A549 (cell line): Measurements from ENCODE around the gene GJA10. TPM values are rescaled to one million over a fixed set of nuclear protein-coding genes. Genes with fewer than 3 reads are reported as not detected.
"Not testable (repeated sequence)": the region's sequence is repeated elsewhere in the genome, so short reads cannot be mapped to it uniquely, and the experiment has no call there.

ENCODE experiments used
- ATAC-seq, 2 experiments: fragments of 200-7000 bp in 1 of 2; fragments of >200 bp in 1 of 2; cut with Nextera tagmentation in 1 of 2; cut with Tn5 transposase in 1 of 2; 3 replicates each; pipeline versions ENCODE4 v1.8.0 to v1.9.1; 2018 to 2020; ENCODE audit warnings: mild to moderate bottlenecking in 1 of 2, moderate library complexity in 1 of 2
- CTCF ChIA-PET: fragments of 300-600 bp; sonication (Branson Sonifier 250); formaldehyde crosslinking; extraction: SDS; loops from one replicate; lab custom pipeline; 2021; ENCODE audit warnings: antibody characterized with exemption, inconsistent platforms; lab: Yijun Ruan, JAX
- POLR2A ChIA-PET: fragments of 350-600 bp; formaldehyde crosslinking; extraction: SDS; loops from one replicate; lab custom pipeline; 2021; ENCODE audit warnings: antibody characterized with exemption, inconsistent platforms; lab: Yijun Ruan, JAX
- DNase-seq, 2 experiments: peaks; one replicate each; pipeline versions ENCODE4 v3.0.0 to v3.0.0-alpha.2; 2011 to 2016; ENCODE audit warnings: low read depth in 1 of 2, low spot score in 1 of 2
- FAIRE-seq: peaks from 2 replicates; lab custom pipeline; 2011; peaks lifted over from hg19 to GRCh38; lab: Jason Lieb, UNC
- H3K27ac ChIP-seq, 2 experiments: fragments of >200 bp; sonication (Bioruptor Twin); formaldehyde crosslinking; 3 replicates each; pipeline ENCODE4 v1.5.1; 2016 to 2017
- H3K4me1 ChIP-seq: fragments of >200 bp; sonication (Bioruptor Twin); formaldehyde crosslinking; 3 replicates; pipeline ENCODE4 v1.6.1; 2016
- H3K4me2 ChIP-seq: fragments of >200 bp; sonication (Bioruptor Twin); formaldehyde crosslinking; 3 replicates; pipeline ENCODE4 v1.6.1; 2016
- H3K4me3 ChIP-seq: fragments of >200 bp; sonication (Bioruptor Twin); formaldehyde crosslinking; 3 replicates; pipeline ENCODE4 v1.5.1; 2016
- H3K9me3 ChIP-seq: fragments of >200 bp; sonication (Bioruptor Twin); formaldehyde crosslinking; 3 replicates; pipeline ENCODE4 v1.6.1; 2016
- ATOH8 ChIP-seq: fragments of 250-450 bp; sonication (Bioruptor Pico); IDR thresholded peaks from 2 replicates; pipeline ENCODE4 v1.5.0; 2020; ENCODE audit warnings: low read depth, mild to moderate bottlenecking, moderate library complexity
- CEBPB ChIP-seq, 2 experiments: fragments of >200 bp in 1 of 2; sonication (Bioruptor Twin) in 1 of 2; formaldehyde crosslinking in 1 of 2; IDR thresholded peaks; 2 replicates each; pipeline ENCODE4 v1.6.1; 2012 to 2016
- EHF ChIP-seq: fragments of 250-450 bp; sonication (Bioruptor Pico); IDR thresholded peaks from 2 replicates; pipeline ENCODE4 v1.5.0; 2020; ENCODE audit warnings: mild to moderate bottlenecking
- FOSB ChIP-seq: fragments of 250-450 bp; sonication (Bioruptor Pico); IDR thresholded peaks from 2 replicates; pipeline ENCODE4 v1.5.0; 2020; ENCODE audit warnings: mild to moderate bottlenecking, moderate library complexity
- FOSL2 ChIP-seq, 2 experiments: fragments of 450-650 bp in 1 of 2; fragments of >200 bp in 1 of 2; sonication (Bioruptor Twin) in 1 of 2; formaldehyde crosslinking; IDR thresholded peaks; 2 replicates each; pipeline versions ENCODE4 v1.5.0 to v1.6.1; 2016 to 2020; ENCODE audit warnings: mild to moderate bottlenecking in 1 of 2, moderate library complexity in 1 of 2
- HES2 ChIP-seq: fragments of >200 bp; sonication (Bioruptor Twin); formaldehyde crosslinking; IDR thresholded peaks from 2 replicates; pipeline ENCODE4 v1.6.1; 2016
- HOXB5 ChIP-seq: fragments of 250-450 bp; sonication (Bioruptor Pico); IDR thresholded peaks from 2 replicates; pipeline ENCODE4 v1.5.0; 2020; ENCODE audit warnings: mild to moderate bottlenecking, moderate library complexity
- JUN ChIP-seq, 2 experiments: fragments of >200 bp; sonication (Bioruptor Twin); formaldehyde crosslinking; IDR thresholded peaks; 2 replicates in 1 of 2; 3 replicates in 1 of 2; pipeline ENCODE4 v1.6.1; 2016 to 2017
- KDM1A ChIP-seq: fragments of 200-600 bp; sonication (generic); IDR thresholded peaks from 2 replicates; pipeline ENCODE4 v1.6.1; 2016; ENCODE audit warnings: low read depth, mild to moderate bottlenecking
- KDM5A ChIP-seq: fragments of 200-600 bp; sonication (generic); IDR thresholded peaks from 2 replicates; pipeline ENCODE4 v1.6.1; 2016; ENCODE audit warnings: antibody characterized with exemption, mild to moderate bottlenecking
- MAFK ChIP-seq: fragments of 450-650 bp; IDR thresholded peaks from 2 replicates; pipeline ENCODE4 v1.6.1; 2014; ENCODE audit not compliant: partially characterized antibody
- MAZ ChIP-seq: fragments of 150-350 bp; IDR thresholded peaks from 2 replicates; pipeline ENCODE4 v1.6.1; 2014; ENCODE audit warnings: antibody characterized with exemption, low read depth, low read length, borderline replicate concordance
- MYC ChIP-seq: IDR thresholded peaks from 2 replicates; pipeline ENCODE4 v1.6.1; 2012; ENCODE audit warnings: mild to moderate bottlenecking, inconsistent platforms, low read length, improper control_type of control experiment, borderline replicate concordance
- NFE2L2 ChIP-seq: fragments of 150-350 bp; conservative IDR thresholded peaks from 2 replicates; pipeline ENCODE4 v1.6.1; 2014; ENCODE audit warnings: low read length
- NPAS2 ChIP-seq: fragments of 250-450 bp; sonication (Bioruptor Pico); IDR thresholded peaks from 2 replicates; pipeline ENCODE4 v1.8.0; 2022; ENCODE audit warnings: mild to moderate bottlenecking, moderate library complexity, borderline replicate concordance
- POLR2AphosphoS2 ChIP-seq: conservative IDR thresholded peaks from 2 replicates; pipeline ENCODE4 v1.6.1; 2012; ENCODE audit warnings: low read length, improper control_type of control experiment, inconsistent platforms
- RCOR1 ChIP-seq: fragments of 150-350 bp; IDR thresholded peaks from 2 replicates; pipeline ENCODE4 v1.6.1; 2014; ENCODE audit warnings: antibody characterized with exemption, low read length, low read depth
- SMC3 ChIP-seq: fragments of >200 bp; sonication (Bioruptor Twin); formaldehyde crosslinking; IDR thresholded peaks from 3 replicates; pipeline ENCODE4 v1.6.1; 2018; ENCODE audit warnings: inconsistent platforms
- TFCP2L1 ChIP-seq: fragments of 250-450 bp; sonication (Bioruptor Pico); IDR thresholded peaks from 2 replicates; pipeline ENCODE4 v1.5.0; 2021; ENCODE audit warnings: mild to moderate bottlenecking
- ZFP36 ChIP-seq: fragments of 450-650 bp; IDR thresholded peaks from 2 replicates; pipeline ENCODE4 v1.6.1; 2014; ENCODE audit warnings: borderline replicate concordance; ENCODE audit not compliant: partially characterized antibody
- ZNF302 ChIP-seq: fragments of 250-450 bp; sonication (Bioruptor Pico); IDR thresholded peaks from 2 replicates; pipeline ENCODE4 v1.9.0; 2021; ENCODE audit warnings: inconsistent platforms, mild to moderate bottlenecking, moderate library complexity
- ZSCAN20 ChIP-seq: fragments of 250-450 bp; sonication (Bioruptor Pico); IDR thresholded peaks from 2 replicates; pipeline ENCODE4 v1.8.0; 2022; ENCODE audit warnings: mild to moderate bottlenecking, moderate library complexity
- WGBS: methylation state at CpG from one replicate; pipeline ENCODE4 v1.1.6; 2017; ENCODE audit errors: missing lambda C conversion rate; 5-methylcytosine and 5-hydroxymethylcytosine counted together
- polyA minus RNA-seq: library from RNA; depleted of rRNA, polyadenylated mRNA; stranded (reverse); fragments of >200 nt; gene quantifications from 2 replicates; pipeline ENCODE4 v1.2.3, GENCODE V29; 2011; rRNA and poly(A)+ RNA removed
- polyA plus RNA-seq, 4 experiments: library from polyadenylated mRNA; depleted of rRNA in 3 of 4; stranded (reverse); fragments of >200 nt; fragmentation: RNase III in 1 of 4; extraction: RNeasy Plus Mini Kit Qiagen cat#74134 plus additional on column Dnase treatment in 1 of 4; gene quantifications; 2 replicates in 3 of 4; 3 replicates in 1 of 4; pipeline ENCODE4 v1.2.3, GENCODE V29; 2011 to 2017
- TF ChIP-seq, protein P1 (sequence below): fragments of 250-450 bp; sonication (Bioruptor Pico); IDR thresholded peaks from 2 replicates; pipeline ENCODE4 v1.5.0; 2021; ENCODE audit warnings: mild to moderate bottlenecking, moderate library complexity, borderline replicate concordance

Gene GJA10
- polyA plus RNA-seq (2011; rRNA removed) (not detected in 2 replicates), polyA plus RNA-seq (2017; fragmentation: RNase III; extraction: RNeasy Plus Mini Kit Qiagen cat#74134 plus additional on column Dnase treatment) (not detected in 3 replicates), polyA minus RNA-seq (not detected in 2 replicates)
- not detected in 2 replicates for polyA plus RNA-seq (2012; cell fraction: cytosol; rRNA removed)
- not detected in 2 replicates for polyA plus RNA-seq (2012; cell fraction: nucleus; rRNA removed)

- Histone ChIP-seq H3K4me2 (no peak within 1 kb of the TSS), H3K27ac (no peak within 1 kb of the TSS)
- CTCF ChIA-PET: no interaction called here
- FAIRE-seq (no peak), DNase-seq (no peak)
- WGBS: 80% methylated on average over 1 of the region's 1 CpG
- TF ChIP-seq RCOR1: no peak
- TF ChIP-seq ZSCAN20: no peak
- TF ChIP-seq NPAS2 (CRISPR knock-in tag): no peak
- no peak for TF ChIP-seq MYC
- TF ChIP-seq MAFK: no peak
- TF ChIP-seq, protein P1, sequence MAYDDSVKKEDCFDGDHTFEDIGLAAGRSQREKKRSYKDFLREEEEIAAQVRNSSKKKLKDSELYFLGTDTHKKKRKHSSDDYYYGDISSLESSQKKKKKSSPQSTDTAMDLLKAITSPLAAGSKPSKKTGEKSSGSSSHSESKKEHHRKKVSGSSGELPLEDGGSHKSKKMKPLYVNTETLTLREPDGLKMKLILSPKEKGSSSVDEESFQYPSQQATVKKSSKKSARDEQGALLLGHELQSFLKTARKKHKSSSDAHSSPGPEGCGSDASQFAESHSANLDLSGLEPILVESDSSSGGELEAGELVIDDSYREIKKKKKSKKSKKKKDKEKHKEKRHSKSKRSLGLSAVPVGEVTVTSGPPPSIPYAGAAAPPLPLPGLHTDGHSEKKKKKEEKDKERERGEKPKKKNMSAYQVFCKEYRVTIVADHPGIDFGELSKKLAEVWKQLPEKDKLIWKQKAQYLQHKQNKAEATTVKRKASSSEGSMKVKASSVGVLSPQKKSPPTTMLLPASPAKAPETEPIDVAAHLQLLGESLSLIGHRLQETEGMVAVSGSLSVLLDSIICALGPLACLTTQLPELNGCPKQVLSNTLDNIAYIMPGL (CRISPR knock-in tag): no peak
- TF ChIP-seq ZFP36: no peak
- no peak for TF ChIP-seq FOSL2 (IDR thresholded peaks at IDR 0.05)
- no peak for TF ChIP-seq FOSL2 (CRISPR knock-in tag; IDR thresholded peaks at IDR 0.05)
- no peak for TF ChIP-seq HOXB5 (CRISPR knock-in tag)
- no peak for TF ChIP-seq FOSB (CRISPR knock-in tag)
- no peak for TF ChIP-seq NFE2L2
- TF ChIP-seq, all 56 proteins: peak for 0
- no peaks in the 10 kb centered on the region for H3K9me3 ChIP-seq
- H3K4me3 ChIP-seq: no peak within 1 kb of the TSS
- POLR2A ChIA-PET: no interaction called here
- H3K4me1 ChIP-seq: no peaks in the 10 kb centered on the region
- no peak for ATAC-seq
These were observed at the start of gene GJA10 for GRCh38 chr6:89894169-89894568. TSS of gene GJA10 (plus strand) at chr6:89894469. CDS start at chr6:89894469, 0 bp downstream.

DNA sequence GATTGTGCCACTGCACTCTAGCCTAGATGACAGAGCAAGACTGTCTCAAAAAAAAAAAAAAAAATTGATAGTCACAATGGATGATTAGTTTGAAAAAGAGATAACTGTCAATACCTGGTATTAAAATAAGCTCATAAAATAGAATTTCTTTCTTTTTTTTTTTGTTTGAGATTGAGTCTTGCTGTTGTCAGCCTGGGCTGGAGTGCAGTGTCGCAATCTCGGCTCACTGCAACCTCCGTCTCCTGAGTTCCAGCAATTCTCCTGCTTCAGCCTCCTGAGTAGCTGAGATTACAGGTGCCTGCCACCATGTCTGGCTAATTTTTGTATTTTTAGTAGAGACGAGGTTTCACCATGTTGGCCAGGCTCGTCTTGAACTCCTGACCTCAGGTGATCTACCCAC, 46.8 kb upstream of the GJA10 start:
- POLR2A ChIA-PET, H3K4me3 ChIP-seq, FAIRE-seq, CTCF ChIA-PET, H3K27ac ChIP-seq, H3K4me2 ChIP-seq, H3K9me3 ChIP-seq, ATAC-seq, H3K4me1 ChIP-seq, DNase-seq: not testable (repeated sequence)
- WGBS: 96% methylated on average over 5 of the region's 5 CpGs

DNA sequence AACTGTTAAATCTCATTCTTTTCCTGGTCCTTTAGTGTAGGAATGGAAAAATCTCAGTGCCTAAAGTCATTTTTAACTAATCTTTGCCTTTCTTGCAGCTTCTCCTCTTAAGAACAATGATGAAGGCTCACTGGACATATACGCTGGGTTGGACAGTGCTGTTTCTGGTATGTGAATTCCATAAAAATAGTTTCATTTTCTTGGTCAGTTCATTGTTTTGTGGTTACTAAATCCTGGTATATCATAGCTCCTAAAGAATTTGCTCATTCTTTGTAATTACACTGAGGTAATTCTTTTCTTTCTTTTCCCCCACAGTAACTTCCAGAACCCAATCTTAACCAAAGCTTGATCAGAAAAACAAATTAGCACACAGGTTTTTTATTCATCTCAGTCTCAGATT, 41.2 kb upstream of the GJA10 start:
- CTCF ChIA-PET: no interaction called here
- TF ChIP-seq ZNF302 (CRISPR knock-in tag) (no peak), HES2 (no peak), CEBPB (IDR thresholded peaks at IDR 0.05) (no peak), SMC3 (no peak), KDM1A (no peak), RCOR1 (no peak), POLR2AphosphoS2 (no peak), FOSL2 (IDR thresholded peaks at IDR 0.05) (no peak), FOSL2 (CRISPR knock-in tag; IDR thresholded peaks at IDR 0.05) (no peak)
- ATAC-seq (no peak), FAIRE-seq (no peak), DNase-seq (no peak)
- 93% methylated on average over 1 of the region's 1 CpG for WGBS
- H3K9me3 ChIP-seq: no peaks in the 10 kb centered on the region
- no peak overlapping the region for H3K4me2 ChIP-seq
- H3K4me3 ChIP-seq: no peak overlapping the region
- H3K27ac ChIP-seq: no peak overlapping the region
- POLR2A ChIA-PET: no interaction called here
- H3K4me1 ChIP-seq: no peaks in the 10 kb centered on the region

DNA sequence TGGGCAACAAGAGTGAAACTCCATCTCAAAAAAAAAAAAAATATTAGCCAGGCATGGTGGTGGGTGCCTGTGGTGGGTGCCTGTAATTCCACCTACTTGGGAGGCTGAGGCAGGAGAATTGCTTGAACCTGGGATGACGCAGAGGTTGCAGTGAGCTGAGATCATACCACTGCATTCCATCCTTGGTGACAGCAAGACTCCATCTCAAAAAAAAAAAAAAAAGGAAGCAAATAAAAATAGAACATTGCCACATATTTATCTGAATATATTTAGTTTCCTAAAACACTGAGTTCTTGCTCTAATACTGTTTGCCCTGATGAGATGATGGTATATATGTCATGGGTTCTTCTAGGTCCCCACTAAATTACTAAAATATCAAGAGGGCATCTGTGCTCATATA, 36.2 kb upstream of the GJA10 start:
- CTCF ChIA-PET: no interaction called here

More for the DNA sequence above, 36.2 kb upstream of the GJA10 start:
- Histone ChIP-seq H3K4me1 (no peaks in the 10 kb centered on the region), H3K27ac (no peak overlapping the region), H3K4me3 (no peak overlapping the region), H3K4me2 (no peak overlapping the region), H3K9me3 (no peaks in the 10 kb centered on the region)
- no peak for FAIRE-seq
- ATAC-seq: no peak
- no peak for DNase-seq
- TF ChIP-seq ATOH8: no peak
- TF ChIP-seq MAZ: no peak
- TF ChIP-seq EHF (CRISPR knock-in tag): no peak
- TF ChIP-seq TFCP2L1 (CRISPR knock-in tag): no peak
- TF ChIP-seq KDM5A: no peak
- no peak for TF ChIP-seq JUN (IDR thresholded peaks at IDR 0.05)
- no peak for TF ChIP-seq NPAS2 (CRISPR knock-in tag)
- POLR2A ChIA-PET: no interaction called here
- 100% methylated on average over 1 of the region's 1 CpG for WGBS
